ENCODE measurements around the gene RCN1.

- TF ChIP-seq CTCF (IDR thresholded peaks at IDR 0.05) (no peak), EZH2 (IDR thresholded peaks at IDR 0.05) (no peak)
Observed at GRCh38 chr11:32115446-32115845, 24.6 kb downstream of the RCN1 start.

All from neural progenitor cell (in vitro differentiated cells).